DND-41 (cell line): ENCODE results near the gene FMNL3.

ENCODE experiments used
- ATAC-seq: fragments of 200-7000 bp; cut with Tn5 transposase; 3 replicates; pipeline ENCODE4 v1.9.1; 2021; ENCODE audit warnings: low read depth; ENCODE audit not compliant: insufficient read depth
- DNase-seq: peaks from one replicate; pipeline ENCODE4 v3.0.0-alpha.2; 2020
- H2AFZ ChIP-seq: 2 replicates; pipeline ENCODE4 v1.6.0; 2012; ENCODE audit warnings: low read depth, low read length
- H3K27ac ChIP-seq: 2 replicates; pipeline ENCODE4 v1.5.1; 2012; ENCODE audit warnings: low read length, inconsistent platforms
- H3K27me3 ChIP-seq: fragments of 200-600 bp; sonication (generic); 2 replicates; pipeline ENCODE4 v1.6.0; 2012; ENCODE audit warnings: low read length, mild to moderate bottlenecking, inconsistent platforms; ENCODE audit not compliant: insufficient read depth, poor library complexity
- H3K36me3 ChIP-seq: 2 replicates; pipeline ENCODE4 v1.5.1; 2012; ENCODE audit warnings: low read length, inconsistent platforms; ENCODE audit not compliant: insufficient read depth
- H3K4me1 ChIP-seq: 2 replicates; pipeline ENCODE4 v1.5.1; 2012; ENCODE audit warnings: mild to moderate bottlenecking, low read length; ENCODE audit not compliant: insufficient read depth
- H3K4me2 ChIP-seq: 2 replicates; pipeline ENCODE4 v1.6.0; 2012; ENCODE audit warnings: mild to moderate bottlenecking, moderate library complexity, low read length, inconsistent platforms; ENCODE audit not compliant: insufficient read depth
- H3K4me3 ChIP-seq, 2 experiments: fragments of 200-600 bp in 1 of 2; shearing (Covaris generic) in 1 of 2; 2 replicates each; pipeline ENCODE4 v1.5.1; 2012 to 2016; ENCODE audit warnings: inconsistent platforms in 2 of 2, low read length in 2 of 2, mild to moderate bottlenecking in 2 of 2, low read depth in 1 of 2, moderate library complexity in 1 of 2
- H3K79me2 ChIP-seq: 2 replicates; pipeline ENCODE4 v1.6.0; 2012; ENCODE audit warnings: low read length, inconsistent platforms; ENCODE audit not compliant: insufficient read depth
- H3K9ac ChIP-seq: 2 replicates; pipeline ENCODE4 v1.6.0; 2012; ENCODE audit warnings: low read depth, mild to moderate bottlenecking, inconsistent platforms, low read length, moderate library complexity
- H3K9me3 ChIP-seq: 2 replicates; pipeline ENCODE4 v1.5.1; 2012; ENCODE audit warnings: low read length, moderate library complexity, mild to moderate bottlenecking, inconsistent platforms; ENCODE audit not compliant: insufficient read depth, severe bottlenecking
- H4K20me1 ChIP-seq: 2 replicates; pipeline ENCODE4 v1.6.0; 2012; ENCODE audit warnings: low read length; ENCODE audit not compliant: insufficient read depth
- EZH2 ChIP-seq: IDR thresholded peaks from 3 replicates; pipeline ENCODE4 v1.6.1; 2012; ENCODE audit warnings: borderline replicate concordance, low read depth, mild to moderate bottlenecking, moderate library complexity, low read length, inconsistent platforms; ENCODE audit not compliant: severe bottlenecking
- TF ChIP-seq, protein P1 (sequence below): IDR thresholded peaks from 2 replicates; pipeline ENCODE4 v1.5.1; 2012; ENCODE audit warnings: borderline replicate concordance, low read length, moderate library complexity, mild to moderate bottlenecking; ENCODE audit not compliant: poor library complexity, severe bottlenecking; ENCODE audit errors: extremely low read depth

The FMNL3 gene

GRCh38 chr12:49689785-49690184 is 17.4 kb downstream of the FMNL3 start:
- DNase-seq (no peak), ATAC-seq (no peak)
- H3K27ac ChIP-seq, result no peak overlapping the region
- H3K9ac ChIP-seq, result no peak overlapping the region
- H3K4me1 ChIP-seq, result no peaks in the 10 kb centered on the region
- no peaks in the 10 kb centered on the region for H3K27me3 ChIP-seq
- no peak overlapping the region for H2AFZ ChIP-seq
- TF ChIP-seq EZH2, result no peak
- TF ChIP-seq, protein P1, sequence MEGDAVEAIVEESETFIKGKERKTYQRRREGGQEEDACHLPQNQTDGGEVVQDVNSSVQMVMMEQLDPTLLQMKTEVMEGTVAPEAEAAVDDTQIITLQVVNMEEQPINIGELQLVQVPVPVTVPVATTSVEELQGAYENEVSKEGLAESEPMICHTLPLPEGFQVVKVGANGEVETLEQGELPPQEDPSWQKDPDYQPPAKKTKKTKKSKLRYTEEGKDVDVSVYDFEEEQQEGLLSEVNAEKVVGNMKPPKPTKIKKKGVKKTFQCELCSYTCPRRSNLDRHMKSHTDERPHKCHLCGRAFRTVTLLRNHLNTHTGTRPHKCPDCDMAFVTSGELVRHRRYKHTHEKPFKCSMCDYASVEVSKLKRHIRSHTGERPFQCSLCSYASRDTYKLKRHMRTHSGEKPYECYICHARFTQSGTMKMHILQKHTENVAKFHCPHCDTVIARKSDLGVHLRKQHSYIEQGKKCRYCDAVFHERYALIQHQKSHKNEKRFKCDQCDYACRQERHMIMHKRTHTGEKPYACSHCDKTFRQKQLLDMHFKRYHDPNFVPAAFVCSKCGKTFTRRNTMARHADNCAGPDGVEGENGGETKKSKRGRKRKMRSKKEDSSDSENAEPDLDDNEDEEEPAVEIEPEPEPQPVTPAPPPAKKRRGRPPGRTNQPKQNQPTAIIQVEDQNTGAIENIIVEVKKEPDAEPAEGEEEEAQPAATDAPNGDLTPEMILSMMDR, result no peak
- no peaks in the 10 kb centered on the region for H3K36me3 ChIP-seq
- no peak overlapping the region for H3K4me3 ChIP-seq
- peaks cover 18% of the 10 kb centered on the region; the same call in 1 of the 2 replicates for H3K79me2 ChIP-seq
- no peaks in the 10 kb centered on the region for H3K9me3 ChIP-seq
- H4K20me1 ChIP-seq, result 0 out of 2 replicates have a peak, but pooled peaks cover 2% of the 10 kb centered on the region
- H3K4me2 ChIP-seq, result no peak overlapping the region

- H4K20me1 ChIP-seq, result 0 out of 2 replicates have a peak, but pooled peaks cover 2% of the 10 kb centered on the region
- no peaks in the 10 kb centered on the region for H3K4me1 ChIP-seq
- H3K79me2 ChIP-seq, result peaks cover 15% of the 10 kb centered on the region; the same call in 1 of the 2 replicates
These were observed 18.0 kb downstream of the FMNL3 start for GRCh38 chr12:49689237-49689636.

DNA sequence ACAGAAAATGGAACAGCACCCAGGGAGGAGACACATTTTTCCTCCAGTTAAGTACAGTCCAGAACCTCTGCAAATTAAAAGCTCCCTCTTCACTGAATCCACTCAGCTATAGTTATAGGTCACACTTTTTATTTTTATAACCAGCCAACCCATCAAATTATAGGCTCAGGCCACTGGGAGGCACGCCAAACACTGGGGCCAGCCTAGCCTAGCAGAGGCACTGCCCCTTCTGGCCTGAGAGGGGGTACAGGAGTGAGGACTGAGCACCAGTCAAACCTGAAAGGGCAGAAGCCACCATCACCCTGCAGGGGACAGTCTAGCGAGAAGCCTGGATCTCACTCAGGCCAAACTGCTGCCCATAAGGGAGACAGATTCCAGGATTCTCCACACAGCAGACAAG is 19.3 kb downstream of the FMNL3 start:
- H4K20me1 ChIP-seq, result 0 out of 2 replicates have a peak, but pooled peaks cover 4% of the 10 kb centered on the region
- no peak overlapping the region for H3K4me3 ChIP-seq
- no peaks in the 10 kb centered on the region for H3K36me3 ChIP-seq
- no peak for DNase-seq
- no peak overlapping the region for H3K9ac ChIP-seq
- no peak overlapping the region for H3K4me2 ChIP-seq
- peaks cover 15% of the 10 kb centered on the region; the same call in 1 of the 2 replicates for H3K79me2 ChIP-seq
- H3K4me1 ChIP-seq, result no peaks in the 10 kb centered on the region
- no peak overlapping the region for H2AFZ ChIP-seq
- no peaks in the 10 kb centered on the region for H3K9me3 ChIP-seq
- no peaks in the 10 kb centered on the region for H3K27me3 ChIP-seq
- TF ChIP-seq, protein P1, result no peak
- no peak for TF ChIP-seq EZH2
- no peak overlapping the region for H3K27ac ChIP-seq
- no peak for ATAC-seq

More at GRCh38 chr12:49689237-49689636, 18.0 kb downstream of the FMNL3 start:
- DNase-seq (no peak), ATAC-seq (no peak)
- H3K27ac ChIP-seq, result no peak overlapping the region
- H3K27me3 ChIP-seq, result no peaks in the 10 kb centered on the region
- no peaks in the 10 kb centered on the region for H3K36me3 ChIP-seq
- H3K4me2 ChIP-seq, result no peak overlapping the region
- H2AFZ ChIP-seq, result no peak overlapping the region
- TF ChIP-seq, protein P1, result no peak
- no peak for TF ChIP-seq EZH2
- H3K9me3 ChIP-seq, result no peaks in the 10 kb centered on the region
- no peak overlapping the region for H3K4me3 ChIP-seq
- H3K9ac ChIP-seq, result no peak overlapping the region
